CD8-positive, alpha-beta memory T cell (primary cell): ENCODE measurements around the gene AFP. TPM values are rescaled to one million over a fixed set of nuclear protein-coding genes. Genes with fewer than 3 reads are reported as not detected.

Source experiments
- CTCF ChIA-PET: fragments of 350-600 bp; sonication (Branson Sonifier 250); formaldehyde crosslinking; loops from one replicate; lab custom pipeline; 2021; ENCODE audit warnings: antibody characterized with exemption; lab: Charles Lee
- POLR2A ChIA-PET: fragments of 350-600 bp; sonication (Branson Sonifier 250); formaldehyde crosslinking; loops from one replicate; lab custom pipeline; 2021; ENCODE audit warnings: antibody characterized with exemption; lab: Charles Lee
- DNase-seq, 5 donors: peaks; one replicate each; pipeline versions ENCODE4 v3.0.0 to v3.0.0-alpha.2; 2020 to 2022; ENCODE audit warnings: mixed read lengths in 1 of 5
- H3K27ac ChIP-seq: one replicate; pipeline ENCODE4 v1.7.0; 2013; ENCODE audit warnings: low read depth, mild to moderate bottlenecking, low read length, moderate library complexity
- H3K27me3 ChIP-seq: 2 replicates; pipeline ENCODE4 v1.7.0; 2013; ENCODE audit warnings: low read length, mild to moderate bottlenecking; ENCODE audit not compliant: insufficient read depth, poor library complexity, severe bottlenecking
- H3K36me3 ChIP-seq: 2 replicates; pipeline ENCODE4 v1.7.0; 2013; ENCODE audit warnings: mild to moderate bottlenecking, low read length, moderate library complexity; ENCODE audit not compliant: insufficient read depth
- H3K4me1 ChIP-seq: 2 replicates; pipeline ENCODE4 v1.7.0; 2013; ENCODE audit warnings: mild to moderate bottlenecking, low read length, moderate library complexity; ENCODE audit not compliant: insufficient read depth
- H3K4me3 ChIP-seq: 2 replicates; pipeline ENCODE4 v1.7.0; 2013; ENCODE audit warnings: mild to moderate bottlenecking, low read length
- H3K9me3 ChIP-seq: 2 replicates; pipeline ENCODE4 v1.7.0; 2013; ENCODE audit warnings: mild to moderate bottlenecking, low read length
- H3K27ac Mint-ChIP-seq, 8 donors: one replicate each; pipeline ENCODE4 v1.8.0; 2020 to 2021; ENCODE audit warnings: mixed read lengths in 8 of 8, mild to moderate bottlenecking in 6 of 8, inconsistent platforms in 3 of 8, moderate library complexity in 3 of 8
- H3K27me3 Mint-ChIP-seq, 2 donors: one replicate each; pipeline ENCODE4 v1.8.0; 2020 to 2021; ENCODE audit warnings: mixed read lengths in 2 of 2, mild to moderate bottlenecking in 1 of 2, moderate library complexity in 1 of 2
- H3K36me3 Mint-ChIP-seq, 3 donors: one replicate each; pipeline ENCODE4 v1.8.0; 2020 to 2021; ENCODE audit warnings: mixed read lengths in 3 of 3, inconsistent platforms in 1 of 3, mild to moderate bottlenecking in 1 of 3
- H3K4me1 Mint-ChIP-seq, 3 donors: one replicate each; pipeline ENCODE4 v1.8.0; 2020 to 2021; ENCODE audit warnings: mixed read lengths in 3 of 3, inconsistent platforms in 1 of 3, mild to moderate bottlenecking in 1 of 3
- H3K4me3 Mint-ChIP-seq, 7 donors: one replicate each; pipeline ENCODE4 v1.8.0; 2020 to 2021; ENCODE audit warnings: mixed read lengths in 7 of 7, mild to moderate bottlenecking in 6 of 7, moderate library complexity in 4 of 7, inconsistent platforms in 2 of 7
- H3K9me3 Mint-ChIP-seq, 5 donors: one replicate each; pipeline ENCODE4 v1.8.0; 2020 to 2022; ENCODE audit warnings: mixed read lengths in 5 of 5, mild to moderate bottlenecking in 3 of 5, moderate library complexity in 2 of 5, inconsistent platforms in 1 of 5
- polyA plus RNA-seq: library from polyadenylated mRNA; unstranded; fragments of 300-500 nt; fragmentation: Illumina TruSeq; gene quantifications from one replicate; pipeline ENCODE4 v1.2.3, GENCODE V29; 2021
- total RNA-seq, 2 experiments: library from RNA; stranded (reverse); gene quantifications; one replicate each; pipeline ENCODE4 v1.2.3, GENCODE V29; 2021

Gene AFP
- total and polyA plus RNA-seq, 3 experiments from 2014 or later: not detected

DNA sequence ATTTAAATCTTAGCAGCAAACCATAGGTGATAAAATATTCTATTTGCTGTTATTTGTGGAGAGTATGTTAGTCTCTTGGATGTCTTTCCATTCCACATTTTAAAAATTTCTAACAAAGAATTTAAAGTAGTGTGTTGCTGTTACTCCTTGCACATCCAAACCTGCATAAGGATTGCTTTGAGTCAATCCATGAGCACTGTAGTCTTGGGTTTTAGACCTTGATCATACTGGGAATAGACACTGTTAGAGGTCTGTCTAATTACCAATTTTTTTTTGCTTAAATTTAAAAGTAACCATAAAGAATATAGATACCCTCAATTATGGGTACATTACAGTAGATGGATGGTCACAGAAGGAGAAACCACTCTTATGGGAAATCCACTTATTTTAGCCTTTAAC, 1.5 kb downstream of the AFP start:
- Histone ChIP-seq H3K27me3 (no peaks in the 10 kb centered on the region), H3K4me3 (no peak overlapping the region), H3K36me3 (no peaks in the 10 kb centered on the region), H3K4me1 (no peaks in the 10 kb centered on the region), H3K27ac (no peak overlapping the region), H3K9me3 (no peaks in the 10 kb centered on the region)
- peaks cover 0 to 3% (median 0%) of the 10 kb centered on the region in 5 donors for H3K9me3 Mint-ChIP-seq
- H3K27ac Mint-ChIP-seq: no peak overlapping the region
- ChIA-PET CTCF (no interaction called here), POLR2A (no interaction called here)
- no peaks in the 10 kb centered on the region for H3K4me1 Mint-ChIP-seq
- DNase-seq: no peak
- peaks cover 5 to 6% of the 10 kb centered on the region in 2 donors for H3K27me3 Mint-ChIP-seq
- no peak overlapping the region for H3K4me3 Mint-ChIP-seq
- H3K36me3 Mint-ChIP-seq: no peaks in the 10 kb centered on the region

DNA sequence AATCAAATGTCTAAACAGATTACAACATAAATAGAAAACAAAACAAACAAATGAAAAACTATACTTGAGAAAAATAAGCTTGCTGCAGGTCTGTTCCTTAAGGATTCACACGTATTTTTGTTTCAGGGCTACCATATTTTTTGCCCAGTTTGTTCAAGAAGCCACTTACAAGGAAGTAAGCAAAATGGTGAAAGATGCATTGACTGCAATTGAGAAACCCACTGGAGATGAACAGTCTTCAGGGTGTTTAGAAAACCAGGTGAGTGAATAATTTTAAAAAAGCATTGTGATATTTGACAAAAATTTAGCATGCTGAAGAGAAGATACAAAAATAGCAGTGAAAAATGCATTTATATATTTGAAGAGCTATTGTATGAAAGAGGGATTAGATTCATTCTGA, 2.0 kb downstream of the AFP start:
- no peaks in the 10 kb centered on the region for H3K27me3 ChIP-seq
- H3K9me3 ChIP-seq: no peaks in the 10 kb centered on the region
- POLR2A ChIA-PET: no interaction called here
- no peaks in the 10 kb centered on the region for H3K4me1 Mint-ChIP-seq
- H3K4me3 ChIP-seq: no peak overlapping the region
- H3K36me3 Mint-ChIP-seq: no peaks in the 10 kb centered on the region
- no peak overlapping the region for H3K27ac ChIP-seq
- H3K27ac Mint-ChIP-seq: no peak overlapping the region
- no peaks in the 10 kb centered on the region for H3K4me1 ChIP-seq
- peaks cover 0 to 3% (median 0%) of the 10 kb centered on the region in 5 donors for H3K9me3 Mint-ChIP-seq
- H3K4me3 Mint-ChIP-seq: no peak overlapping the region
- no peaks in the 10 kb centered on the region for H3K36me3 ChIP-seq
- peaks cover 5% of the 10 kb centered on the region in 2 donors for H3K27me3 Mint-ChIP-seq
- CTCF ChIA-PET: no interaction called here
- no peak for DNase-seq

DNA sequence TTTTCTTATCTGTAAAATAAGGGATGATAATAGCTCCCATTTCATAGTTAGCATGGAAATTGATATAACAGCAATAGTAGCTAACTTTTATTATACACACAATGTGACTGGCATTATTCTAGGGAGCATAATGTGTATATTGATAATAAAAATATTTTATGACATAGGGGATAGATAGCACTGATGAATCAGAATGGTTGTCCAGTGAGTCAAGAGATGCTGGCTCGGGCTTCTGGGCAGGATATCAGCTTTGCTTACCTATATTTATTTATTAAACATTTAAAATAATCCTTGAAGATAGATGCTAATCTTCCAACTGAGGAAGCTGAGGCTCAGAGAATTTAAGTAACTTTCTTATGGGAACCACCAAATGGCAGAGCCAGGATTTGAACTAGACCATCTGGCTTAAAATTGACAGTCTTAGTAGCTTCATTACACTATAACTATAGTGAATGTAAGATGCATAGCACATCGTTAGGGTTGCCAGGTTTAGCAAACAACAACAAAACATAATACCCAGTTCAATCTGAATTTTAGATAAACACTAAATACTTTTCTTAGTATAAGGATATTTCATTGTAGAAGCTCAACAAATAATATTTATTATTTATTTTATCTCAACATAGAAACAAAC, 2.7 kb downstream of the AFP start:
- Mint-ChIP-seq H3K27ac (no peak overlapping the region), H3K27me3 (peaks cover 5% of the 10 kb centered on the region in 2 donors), H3K9me3 (peaks cover 0 to 3% (median 0%) of the 10 kb centered on the region in 5 donors), H3K4me1 (no peaks in the 10 kb centered on the region), H3K4me3 (no peak overlapping the region), H3K36me3 (no peaks in the 10 kb centered on the region)
- Histone ChIP-seq H3K27me3 (no peaks in the 10 kb centered on the region), H3K4me1 (no peaks in the 10 kb centered on the region), H3K27ac (no peak overlapping the region), H3K9me3 (no peaks in the 10 kb centered on the region), H3K4me3 (no peak overlapping the region), H3K36me3 (no peaks in the 10 kb centered on the region)
- ChIA-PET CTCF (no interaction called here), POLR2A (no interaction called here)
- DNase-seq: no peak

DNA sequence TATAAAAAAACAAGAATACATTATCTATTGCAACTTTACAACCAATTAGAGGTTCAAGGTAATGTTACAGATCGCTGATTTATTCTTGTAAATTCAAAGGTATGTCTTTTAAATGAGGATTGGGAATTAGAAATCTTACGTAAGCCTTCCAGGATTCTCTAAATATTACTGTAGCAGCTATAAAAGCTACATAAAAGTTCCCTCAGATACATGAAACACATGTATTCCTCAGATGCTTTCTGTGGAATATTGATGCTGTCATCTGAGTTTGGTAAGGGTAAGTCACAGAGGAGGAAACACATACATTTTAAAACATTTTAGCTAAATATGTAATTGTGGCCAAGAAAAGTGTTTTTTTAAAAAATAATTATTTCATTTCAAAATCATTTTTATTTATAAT, 3.4 kb downstream of the AFP start:
- Mint-ChIP-seq H3K27me3 (peaks cover 5% of the 10 kb centered on the region in 2 donors), H3K4me1 (no peaks in the 10 kb centered on the region), H3K27ac (no peak overlapping the region), H3K36me3 (no peaks in the 10 kb centered on the region), H3K4me3 (no peak overlapping the region), H3K9me3 (peaks cover 0 to 3% (median 0%) of the 10 kb centered on the region in 5 donors)
- ChIA-PET CTCF (no interaction called here), POLR2A (no interaction called here)
- H3K36me3 ChIP-seq: no peaks in the 10 kb centered on the region
- no peaks in the 10 kb centered on the region for H3K9me3 ChIP-seq
- no peak for DNase-seq
- no peaks in the 10 kb centered on the region for H3K4me1 ChIP-seq
- H3K27ac ChIP-seq: no peak overlapping the region
- no peak overlapping the region for H3K4me3 ChIP-seq
- no peaks in the 10 kb centered on the region for H3K27me3 ChIP-seq

DNA sequence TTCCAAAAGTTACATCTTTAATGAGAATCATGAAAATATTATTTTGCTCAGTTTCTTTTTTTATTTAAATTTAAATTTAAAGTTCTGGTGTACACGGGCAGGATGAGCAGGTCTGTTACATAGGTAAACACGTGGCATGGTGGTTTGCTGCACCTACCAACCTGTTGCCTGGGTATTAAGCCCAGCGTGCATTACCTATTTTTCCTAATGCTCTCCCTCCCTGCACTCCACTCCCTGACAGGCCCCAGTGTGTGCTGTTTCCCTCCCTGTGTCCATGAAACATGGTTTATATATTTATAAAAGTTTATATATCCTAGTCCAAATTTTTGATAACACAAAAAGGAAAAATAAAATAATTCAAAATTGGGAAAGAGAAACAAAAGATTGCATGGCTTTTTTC, 4.0 kb downstream of the AFP start:
- no peak overlapping the region for H3K27ac Mint-ChIP-seq
- peaks cover 5% of the 10 kb centered on the region in 2 donors for H3K27me3 Mint-ChIP-seq
- H3K27me3 ChIP-seq: no peaks in the 10 kb centered on the region
- CTCF ChIA-PET: no interaction called here
- H3K4me3 ChIP-seq: no peak overlapping the region
- no peaks in the 10 kb centered on the region for H3K36me3 ChIP-seq
- no peaks in the 10 kb centered on the region for H3K4me1 ChIP-seq
- POLR2A ChIA-PET: no interaction called here
- H3K9me3 Mint-ChIP-seq: peaks cover 0 to 3% (median 0%) of the 10 kb centered on the region in 5 donors
- no peaks in the 10 kb centered on the region for H3K9me3 ChIP-seq
- no peak overlapping the region for H3K27ac ChIP-seq
- DNase-seq: no peak
- H3K36me3 Mint-ChIP-seq: no peaks in the 10 kb centered on the region
- no peaks in the 10 kb centered on the region for H3K4me1 Mint-ChIP-seq
- H3K4me3 Mint-ChIP-seq: no peak overlapping the region

DNA sequence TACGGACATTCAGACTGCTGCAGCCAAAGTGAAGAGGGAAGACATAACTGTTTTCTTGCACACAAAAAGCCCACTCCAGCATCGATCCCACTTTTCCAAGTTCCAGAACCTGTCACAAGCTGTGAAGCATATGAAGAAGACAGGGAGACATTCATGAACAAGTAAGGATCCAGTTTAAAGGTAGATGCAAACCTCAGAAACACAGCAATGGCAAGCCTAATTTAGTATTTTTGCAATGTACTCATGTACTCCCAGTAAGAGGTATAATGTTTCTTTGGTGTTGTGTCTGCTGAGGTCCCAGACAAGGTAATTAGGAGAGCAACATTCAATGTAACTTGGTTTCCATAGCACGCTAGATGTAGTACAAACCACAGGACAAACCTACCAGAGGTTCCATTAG, 4.6 kb downstream of the AFP start:
- no peak for DNase-seq
- Histone ChIP-seq H3K27me3 (no peaks in the 10 kb centered on the region), H3K4me3 (no peak overlapping the region), H3K27ac (no peak overlapping the region), H3K9me3 (no peaks in the 10 kb centered on the region), H3K4me1 (no peaks in the 10 kb centered on the region), H3K36me3 (no peaks in the 10 kb centered on the region)
- Mint-ChIP-seq H3K9me3 (peaks cover 0 to 3% (median 0%) of the 10 kb centered on the region in 5 donors), H3K4me1 (no peaks in the 10 kb centered on the region), H3K36me3 (no peaks in the 10 kb centered on the region), H3K27ac (no peak overlapping the region), H3K27me3 (peaks cover 5% of the 10 kb centered on the region in 2 donors), H3K4me3 (no peak overlapping the region)
- CTCF ChIA-PET: no interaction called here
- POLR2A ChIA-PET: no interaction called here

DNA sequence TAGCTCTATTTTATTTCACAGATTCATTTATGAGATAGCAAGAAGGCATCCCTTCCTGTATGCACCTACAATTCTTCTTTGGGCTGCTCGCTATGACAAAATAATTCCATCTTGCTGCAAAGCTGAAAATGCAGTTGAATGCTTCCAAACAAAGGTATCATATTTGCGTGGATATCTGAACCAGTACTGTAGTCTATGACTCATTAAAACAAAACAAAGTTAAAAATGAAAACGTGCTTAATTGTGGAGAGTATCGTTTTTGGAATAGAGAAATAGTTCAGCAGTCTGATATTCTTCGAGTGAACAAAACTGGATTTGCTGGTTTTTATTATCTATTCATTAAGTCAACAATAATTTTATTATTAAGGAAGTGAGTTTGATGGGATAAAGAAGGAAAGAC, 6.3 kb downstream of the AFP start:
- Mint-ChIP-seq H3K4me3 (no peak overlapping the region), H3K27ac (no peak overlapping the region), H3K9me3 (peaks cover 0 to 3% (median 0%) of the 10 kb centered on the region in 5 donors), H3K36me3 (no peaks in the 10 kb centered on the region), H3K4me1 (no peaks in the 10 kb centered on the region), H3K27me3 (peaks cover 5% of the 10 kb centered on the region in 2 donors)
- no peaks in the 10 kb centered on the region for H3K4me1 ChIP-seq
- H3K4me3 ChIP-seq: no peak overlapping the region
- no peaks in the 10 kb centered on the region for H3K27me3 ChIP-seq
- ChIA-PET CTCF (no interaction called here), POLR2A (no interaction called here)
- no peak overlapping the region for H3K27ac ChIP-seq
- H3K9me3 ChIP-seq: no peaks in the 10 kb centered on the region
- H3K36me3 ChIP-seq: no peaks in the 10 kb centered on the region
- no peak for DNase-seq

DNA sequence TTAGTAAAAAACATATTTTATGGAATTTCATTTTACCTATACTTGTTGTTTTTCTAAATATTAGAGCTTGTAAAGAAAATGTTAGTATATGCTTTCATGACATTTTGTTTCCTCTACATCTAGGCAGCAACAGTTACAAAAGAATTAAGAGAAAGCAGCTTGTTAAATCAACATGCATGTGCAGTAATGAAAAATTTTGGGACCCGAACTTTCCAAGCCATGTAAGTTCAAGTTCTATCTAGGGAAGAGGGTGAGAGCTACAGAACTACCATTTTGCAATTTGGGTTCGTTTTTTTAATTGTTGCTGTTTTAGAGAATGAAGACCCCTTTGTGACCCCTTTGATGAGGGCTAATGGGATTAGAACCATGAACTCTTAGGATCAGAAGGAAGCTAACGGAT, 7.2 kb downstream of the AFP start:
- H3K36me3 ChIP-seq: no peaks in the 10 kb centered on the region
- H3K27me3 ChIP-seq: no peaks in the 10 kb centered on the region
- DNase-seq: no peak
- Mint-ChIP-seq H3K27me3 (peaks cover 7 to 9% of the 10 kb centered on the region in 2 donors), H3K9me3 (peaks cover 0 to 3% (median 0%) of the 10 kb centered on the region in 5 donors), H3K4me1 (no peaks in the 10 kb centered on the region), H3K4me3 (no peak overlapping the region), H3K36me3 (no peaks in the 10 kb centered on the region), H3K27ac (no peak overlapping the region)
- H3K4me1 ChIP-seq: no peaks in the 10 kb centered on the region
- CTCF ChIA-PET: no interaction called here
- H3K27ac ChIP-seq: no peak overlapping the region
- POLR2A ChIA-PET: no interaction called here
- no peaks in the 10 kb centered on the region for H3K9me3 ChIP-seq
- no peak overlapping the region for H3K4me3 ChIP-seq
